Measurements from ENCODE around the gene UGT3A1.
"Not testable (repeated sequence)": the region's sequence is repeated elsewhere in the genome, so short reads cannot be mapped to it uniquely, and the experiment has no call there.

Gene UGT3A1

GRCh38 chr5:35990941-35991611 lies at the start of gene UGT3A1:
TSS of gene UGT3A1 (minus strand) at chr5:35991390. CDS start at chr5:35991240, 150 bp downstream.
- no peak for DNase-seq (ENCODE audit: low spot score)

- no peak for DNase-seq (ENCODE audit: low spot score)
Measured at GRCh38 chr5:36035696-36036095, 44.5 kb upstream of the UGT3A1 start.

GRCh38 chr5:36034536-36035134 lies 43.4 kb upstream of the UGT3A1 start:
- not testable (repeated sequence) for DNase-seq (ENCODE audit: low spot score)

- DNase-seq (ENCODE audit: low spot score), result no peak
Measured at GRCh38 chr5:36033486-36033885, 42.3 kb upstream of the UGT3A1 start.

GRCh38 chr5:36033047-36033446 lies 41.9 kb upstream of the UGT3A1 start:
- no peak for DNase-seq (ENCODE audit: low spot score)

- DNase-seq (ENCODE audit: low spot score), result no peak
Measured at GRCh38 chr5:36031223-36031622, 40.0 kb upstream of the UGT3A1 start.

- no peak for DNase-seq (ENCODE audit: low spot score)
Measured at GRCh38 chr5:36029914-36030313, 38.7 kb upstream of the UGT3A1 start.

- DNase-seq (ENCODE audit: low spot score), result no peak
Measured at GRCh38 chr5:36028816-36029465, 37.8 kb upstream of the UGT3A1 start.

- DNase-seq (ENCODE audit: low spot score), result no peak
Measured at GRCh38 chr5:36027711-36028110, 36.5 kb upstream of the UGT3A1 start.

GRCh38 chr5:36026706-36027465 lies 35.7 kb upstream of the UGT3A1 start:
- DNase-seq (ENCODE audit: low spot score), result no peak

GRCh38 chr5:36022246-36022645 lies 31.1 kb upstream of the UGT3A1 start:
- not testable (repeated sequence) for DNase-seq (ENCODE audit: low spot score)

GRCh38 chr5:36019584-36019983 lies 28.4 kb upstream of the UGT3A1 start:
- not testable (repeated sequence) for DNase-seq (ENCODE audit: low spot score)

- no peak for DNase-seq (ENCODE audit: low spot score)
Measured at GRCh38 chr5:36017622-36018021, 26.4 kb upstream of the UGT3A1 start.

GRCh38 chr5:36017004-36017403 lies 25.8 kb upstream of the UGT3A1 start:
- no peak for DNase-seq (ENCODE audit: low spot score)

GRCh38 chr5:36013182-36013581 lies 22.0 kb upstream of the UGT3A1 start:
- DNase-seq (ENCODE audit: low spot score), result no peak

- DNase-seq (ENCODE audit: low spot score), result no peak
Measured at GRCh38 chr5:36009698-36010097, 18.5 kb upstream of the UGT3A1 start.

GRCh38 chr5:36007366-36007765 lies 16.2 kb upstream of the UGT3A1 start:
- DNase-seq (ENCODE audit: low spot score), result no peak

GRCh38 chr5:36006163-36006562 lies 15.0 kb upstream of the UGT3A1 start:
- no peak for DNase-seq (ENCODE audit: low spot score)

GRCh38 chr5:36001032-36001431 lies 9.8 kb upstream of the UGT3A1 start:
- no peak for DNase-seq (ENCODE audit: low spot score)

GRCh38 chr5:35999547-35999946 lies 8.4 kb upstream of the UGT3A1 start:
- no peak for DNase-seq (ENCODE audit: low spot score)

- no peak for DNase-seq (ENCODE audit: low spot score)
Measured at GRCh38 chr5:35996076-35996475, 4.9 kb upstream of the UGT3A1 start.

GRCh38 chr5:35990520-35990919 lies 670 bp downstream of the UGT3A1 start:
- DNase-seq (ENCODE audit: low spot score), result no peak

- no peak for DNase-seq (ENCODE audit: low spot score)
Measured at GRCh38 chr5:35988529-35988928, 2.7 kb downstream of the UGT3A1 start.
